Activated CD4-positive, alpha-beta T cell treated with anti-CD3 and anti-CD28 coated beads for 1 hour (primary cell): ENCODE measurements around the gene NARS2.
"Not testable (repeated sequence)": the region's sequence is repeated elsewhere in the genome, so short reads cannot be mapped to it uniquely, and the experiment has no call there.

Source experiments
- DNase-seq: peaks from one replicate; pipeline ENCODE4 v3.0.0-alpha.2; 2020

Gene NARS2

GRCh38 chr11:78575478-78575877 lies 814 bp upstream of the NARS2 start:
- DNase-seq: no peak

- no peak for DNase-seq
These were observed 983 bp downstream of the NARS2 start for GRCh38 chr11:78573681-78574080.

GRCh38 chr11:78573271-78573670 lies 1.4 kb downstream of the NARS2 start:
- DNase-seq: no peak

GRCh38 chr11:78572394-78572793 lies 2.3 kb downstream of the NARS2 start:
- DNase-seq: no peak

GRCh38 chr11:78570031-78570430 lies 4.6 kb downstream of the NARS2 start:
- no peak for DNase-seq

- no peak for DNase-seq
These were observed 7.5 kb downstream of the NARS2 start for GRCh38 chr11:78567209-78567608.

- DNase-seq: no peak
These were observed 9.9 kb downstream of the NARS2 start for GRCh38 chr11:78564490-78565467.

GRCh38 chr11:78564037-78564436 lies 10.6 kb downstream of the NARS2 start:
- not testable (repeated sequence) for DNase-seq

- DNase-seq: not testable (repeated sequence)
These were observed 11.6 kb downstream of the NARS2 start for GRCh38 chr11:78563090-78563489.

GRCh38 chr11:78562398-78562797 lies 12.3 kb downstream of the NARS2 start:
- no peak for DNase-seq

- DNase-seq: no peak
These were observed 13.7 kb downstream of the NARS2 start for GRCh38 chr11:78560826-78561484.

- no peak for DNase-seq
These were observed 14.5 kb downstream of the NARS2 start for GRCh38 chr11:78560153-78560552.

GRCh38 chr11:78557236-78557635 lies 17.4 kb downstream of the NARS2 start:
- no peak for DNase-seq

- DNase-seq: no peak
These were observed 19.1 kb downstream of the NARS2 start for GRCh38 chr11:78555592-78555991.

- DNase-seq: no peak
These were observed 21.8 kb downstream of the NARS2 start for GRCh38 chr11:78552881-78553280.

GRCh38 chr11:78552139-78552538 lies 22.5 kb downstream of the NARS2 start:
- DNase-seq: not testable (repeated sequence)

- DNase-seq: no peak
These were observed 23.6 kb downstream of the NARS2 start for GRCh38 chr11:78551066-78551465.

GRCh38 chr11:78549624-78550409 lies 24.8 kb downstream of the NARS2 start:
- DNase-seq: no peak

GRCh38 chr11:78548911-78549590 lies 25.6 kb downstream of the NARS2 start:
- DNase-seq: no peak

- DNase-seq: no peak
These were observed 26.5 kb downstream of the NARS2 start for GRCh38 chr11:78547931-78548705.

- DNase-seq: no peak
These were observed 32.7 kb downstream of the NARS2 start for GRCh38 chr11:78542007-78542406.

GRCh38 chr11:78541537-78541936 lies 33.1 kb downstream of the NARS2 start:
- no peak for DNase-seq
